Suprapubic skin (tissue), 4 donors: ENCODE measurements around the gene SLC12A6.

Experiments used
- CTCF ChIP-seq, 2 donors: fragments of 200-600 bp in 1 of 2; fragments of 450-650 bp in 1 of 2; sonication (generic) in 1 of 2; IDR thresholded peaks; one replicate each; pipeline ENCODE4 v1.5.1; 2016 to 2019; ENCODE audit warnings: antibody characterized with exemption in 2 of 2, mild to moderate bottlenecking in 1 of 2, moderate library complexity in 1 of 2
- EP300 ChIP-seq: sonication (generic); formaldehyde crosslinking; IDR thresholded peaks from one replicate; pipeline ENCODE4 v1.6.1; 2017; ENCODE audit warnings: antibody characterized with exemption
- POLR2A ChIP-seq, 2 donors: fragments of 450-650 bp; IDR thresholded peaks; one replicate each; pipeline ENCODE4 v1.6.1; 2017; ENCODE audit warnings: antibody characterized with exemption in 2 of 2, mild to moderate bottlenecking in 2 of 2, moderate library complexity in 2 of 2
- POLR2AphosphoS5 ChIP-seq, 3 donors: sonication (generic); formaldehyde crosslinking; IDR thresholded peaks; one replicate each; pipeline ENCODE4 v1.6.1; 2017; ENCODE audit warnings: antibody characterized with exemption in 3 of 3

GRCh38 chr15:34362047-34362773 lies 24.6 kb upstream of the SLC12A6 start:
- TF ChIP-seq CTCF (IDR thresholded peaks at IDR 0.05) (no peak), POLR2AphosphoS5 (IDR thresholded peaks at IDR 0.05) (no peak), POLR2A (IDR thresholded peaks at IDR 0.05) (no peak), EP300 (no peak)
